Spleen (tissue), 7 donors: ENCODE data around the gene GMDS.

Experiments used
- POLR2AphosphoS5 ChIP-seq, 3 donors: sonication (generic); formaldehyde crosslinking; IDR thresholded peaks; one replicate each; pipeline ENCODE4 v1.5.1; 2017; ENCODE audit warnings: antibody characterized with exemption in 3 of 3
- TF ChIP-seq, protein P1 (sequence below), 11 experiments: fragments of 200-600 bp in 7 of 11; fragments of 450-650 bp in 4 of 11; sonication (generic) in 4 of 11; IDR thresholded peaks in 8 of 11; conservative IDR thresholded peaks in 3 of 11; 1 replicate in 7 of 11; 2 replicates in 4 of 11; pipeline versions ENCODE4 v1.4.0 to v1.8.0; 2016 to 2021; ENCODE audit warnings: antibody characterized with exemption in 11 of 11, inconsistent platforms in 4 of 11, mild to moderate bottlenecking in 1 of 11
- donor health status: DM: no; HTN: no; CAD: no; lungs with moderate emphysema.
- donor health status: DM: no; HTN: no; CAD: no.
- donor health status: DM: no; HTN: no; CAD: no.

DNA sequence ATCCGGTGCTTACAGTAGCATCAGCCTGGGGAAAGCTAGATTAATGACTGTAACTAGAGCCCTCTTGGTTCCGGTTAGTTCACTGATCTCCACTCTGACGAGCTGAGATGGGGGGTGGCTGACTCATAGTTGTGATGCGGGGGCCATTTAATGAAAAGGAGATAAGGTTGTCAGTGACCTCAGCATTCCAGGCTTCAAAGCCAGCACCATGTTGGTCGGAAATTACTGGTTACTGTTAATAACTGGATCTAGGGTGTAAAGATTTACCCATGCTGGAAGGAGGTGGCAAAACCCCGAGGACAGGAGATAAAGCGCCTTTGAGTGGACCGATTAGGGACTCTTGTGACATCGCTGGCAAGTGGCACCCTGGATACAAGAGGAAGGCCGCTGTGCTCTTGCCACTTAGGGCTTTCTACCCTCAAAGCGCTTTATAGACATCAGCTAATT lies 614.6 kb downstream of the GMDS start:
- TF ChIP-seq, protein P1, sequence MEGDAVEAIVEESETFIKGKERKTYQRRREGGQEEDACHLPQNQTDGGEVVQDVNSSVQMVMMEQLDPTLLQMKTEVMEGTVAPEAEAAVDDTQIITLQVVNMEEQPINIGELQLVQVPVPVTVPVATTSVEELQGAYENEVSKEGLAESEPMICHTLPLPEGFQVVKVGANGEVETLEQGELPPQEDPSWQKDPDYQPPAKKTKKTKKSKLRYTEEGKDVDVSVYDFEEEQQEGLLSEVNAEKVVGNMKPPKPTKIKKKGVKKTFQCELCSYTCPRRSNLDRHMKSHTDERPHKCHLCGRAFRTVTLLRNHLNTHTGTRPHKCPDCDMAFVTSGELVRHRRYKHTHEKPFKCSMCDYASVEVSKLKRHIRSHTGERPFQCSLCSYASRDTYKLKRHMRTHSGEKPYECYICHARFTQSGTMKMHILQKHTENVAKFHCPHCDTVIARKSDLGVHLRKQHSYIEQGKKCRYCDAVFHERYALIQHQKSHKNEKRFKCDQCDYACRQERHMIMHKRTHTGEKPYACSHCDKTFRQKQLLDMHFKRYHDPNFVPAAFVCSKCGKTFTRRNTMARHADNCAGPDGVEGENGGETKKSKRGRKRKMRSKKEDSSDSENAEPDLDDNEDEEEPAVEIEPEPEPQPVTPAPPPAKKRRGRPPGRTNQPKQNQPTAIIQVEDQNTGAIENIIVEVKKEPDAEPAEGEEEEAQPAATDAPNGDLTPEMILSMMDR (IDR thresholded peaks at IDR 0.05 in 8 of 11, conservative IDR thresholded peaks at IDR 0.05 in 3 of 11) = no peak
- TF ChIP-seq POLR2AphosphoS5 (IDR thresholded peaks at IDR 0.05) = no peak
